Activated CD8-positive, alpha-beta memory T cell treated with anti-CD3 and anti-CD28 coated beads, Interleukin-2, amount 10 ng/mL, durations not matched to agents 7 days and 5 days (primary cell): ENCODE data around the gene RIPOR1. TPM values are rescaled to one million over a fixed set of nuclear protein-coding genes. Genes with fewer than 3 reads are reported as not detected.
A peak's percentile ranks its signal among the peaks of the same experiment; 100 is the strongest.

Experiments
- ATAC-seq: fragments of 150-1000 bp; cut with Tn5 transposase; one replicate; pipeline ENCODE4 v1.10.0; 2021; ENCODE audit warnings: moderate library complexity
- CTCF ChIA-PET: fragments of 350-600 bp; sonication (Branson Sonifier 250); formaldehyde crosslinking; loops from one replicate; lab custom pipeline; 2021; ENCODE audit warnings: antibody characterized with exemption; lab: Charles Lee
- DNase-seq: peaks from one replicate; pipeline ENCODE4 v3.0.0-alpha.2; 2020
- H3K27ac Mint-ChIP-seq: one replicate; pipeline ENCODE4 v1.8.0; 2021; ENCODE audit warnings: mild to moderate bottlenecking, mixed read lengths
- H3K27me3 Mint-ChIP-seq: one replicate; pipeline ENCODE4 v1.8.0; 2021; ENCODE audit warnings: mixed read lengths
- H3K36me3 Mint-ChIP-seq: one replicate; pipeline ENCODE4 v1.8.0; 2021; ENCODE audit warnings: mild to moderate bottlenecking, mixed read lengths
- H3K4me1 Mint-ChIP-seq: one replicate; pipeline ENCODE4 v1.8.0; 2021; ENCODE audit warnings: mixed read lengths
- H3K4me3 Mint-ChIP-seq: one replicate; pipeline ENCODE4 v1.8.0; 2021; ENCODE audit warnings: mild to moderate bottlenecking, moderate library complexity, mixed read lengths
- H3K9me3 Mint-ChIP-seq: one replicate; pipeline ENCODE4 v1.8.0; 2022; ENCODE audit warnings: low read depth, mixed read lengths
- total RNA-seq, 2 experiments: library from RNA; stranded (reverse); gene quantifications; one replicate each; pipeline ENCODE4 v1.2.3, GENCODE V29; 2021

Gene RIPOR1
- total RNA-seq, 2 experiments from 2014 or later, result 14.3 to 17.8 TPM

GRCh38 chr16:67552476-67552875, 23.8 kb downstream of the RIPOR1 start:
- ATAC-seq (no peak), DNase-seq (no peak)
- Mint-ChIP-seq H3K27ac (peak overlapping the region; percentile 63), H3K4me1 (peaks cover 49% of the 10 kb centered on the region), H3K36me3 (peaks cover 7% of the 10 kb centered on the region), H3K9me3 (no peaks in the 10 kb centered on the region), H3K4me3 (no peak overlapping the region), H3K27me3 (no peaks in the 10 kb centered on the region)
- CTCF ChIA-PET, result interaction anchor here (1.8 to 14.3 kb wide), 3 partner anchors 11 to 91 kb away, joined by 6 to 360 read pairs (median 307); partner anchors contain the start of genes CARMIL2 and CTCF

GRCh38 chr16:67555795-67556212, 27.2 kb downstream of the RIPOR1 start:
- Mint-ChIP-seq H3K4me3 (peak overlapping the region; percentile 33), H3K9me3 (no peaks in the 10 kb centered on the region), H3K27me3 (no peaks in the 10 kb centered on the region), H3K27ac (peak overlapping the region; percentile 98), H3K36me3 (peaks cover 14% of the 10 kb centered on the region), H3K4me1 (peaks cover 53% of the 10 kb centered on the region)
- CTCF ChIA-PET, result interaction anchor here (0.5 to 19.2 kb wide), 13 partner anchors 6 to 334 kb away, joined by 3 to 360 read pairs (median 5); partner anchors contain the start of genes ATP6V0D1, CARMIL2 and CTCF
- ATAC-seq (peak; percentile 94), DNase-seq (no peak)

DNA sequence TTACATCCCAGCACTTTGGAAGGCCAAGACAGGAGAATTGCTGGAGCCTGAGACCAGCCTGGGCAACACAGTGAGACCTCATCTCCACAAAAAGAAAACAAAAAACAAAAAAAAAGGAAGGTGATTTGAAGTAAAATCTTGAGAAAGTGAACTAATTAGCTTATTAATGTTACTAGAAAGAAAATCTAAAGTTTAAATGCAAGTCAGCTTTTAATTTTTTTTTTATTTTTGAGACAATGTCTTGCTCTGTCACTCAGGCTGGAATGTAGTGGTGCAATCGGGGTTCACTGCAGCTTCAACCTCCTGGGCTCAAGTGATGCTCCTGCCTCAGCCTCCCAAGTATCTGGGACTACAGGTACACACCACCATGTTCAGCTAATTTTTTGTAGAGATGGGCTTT, 30.2 kb downstream of the RIPOR1 start:
- peaks cover 15% of the 10 kb centered on the region for H3K36me3 Mint-ChIP-seq
- no peak overlapping the region for H3K27ac Mint-ChIP-seq
- H3K27me3 Mint-ChIP-seq, result no peaks in the 10 kb centered on the region
- no peak for ATAC-seq
- H3K4me3 Mint-ChIP-seq, result no peak overlapping the region
- no peaks in the 10 kb centered on the region for H3K9me3 Mint-ChIP-seq
- peaks cover 50% of the 10 kb centered on the region for H3K4me1 Mint-ChIP-seq
- no peak for DNase-seq
- CTCF ChIA-PET, result interaction anchor here (0.9 to 19.2 kb wide), 3 partner anchors 9 to 38 kb away, joined by 3 to 360 read pairs (median 8); no protein-coding TSS in a partner anchor

DNA sequence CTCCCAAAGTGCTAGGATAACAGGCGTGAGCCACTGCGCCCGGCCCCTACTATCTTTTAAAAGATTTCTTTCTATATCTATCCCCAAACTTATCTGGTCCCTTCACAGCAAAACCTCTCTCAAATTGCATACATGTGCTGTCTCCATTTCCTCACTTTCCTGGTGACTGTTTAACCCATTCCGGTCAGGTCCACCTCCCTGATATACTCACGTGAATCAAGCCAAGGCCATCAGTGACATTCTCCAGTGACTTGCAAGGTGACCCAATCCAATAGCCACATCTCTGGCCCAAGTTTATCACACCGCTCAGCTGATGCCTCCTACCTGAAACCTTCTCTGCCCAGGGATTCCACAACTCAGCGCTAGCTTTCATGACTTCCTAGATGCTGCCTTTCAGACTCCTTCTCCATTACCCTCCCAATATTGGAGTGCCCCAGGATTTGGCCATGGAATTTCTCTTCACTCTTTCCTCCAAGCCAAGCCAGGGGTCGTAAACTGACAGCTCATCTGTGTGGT, 32.3 kb downstream of the RIPOR1 start:
- H3K9me3 Mint-ChIP-seq, result no peaks in the 10 kb centered on the region

GRCh38 chr16:67561501-67561823, 32.8 kb downstream of the RIPOR1 start:
- DNase-seq (no peak), ATAC-seq (no peak)
- H3K27me3 Mint-ChIP-seq, result no peaks in the 10 kb centered on the region
- peak overlapping the region; percentile 89 for H3K4me3 Mint-ChIP-seq
- H3K4me1 Mint-ChIP-seq, result peaks cover 44% of the 10 kb centered on the region
- peaks cover 8% of the 10 kb centered on the region for H3K36me3 Mint-ChIP-seq
- no peaks in the 10 kb centered on the region for H3K9me3 Mint-ChIP-seq
- CTCF ChIA-PET, result interaction anchor here (0.6 to 19.2 kb wide), 16 partner anchors 11 to 749 kb away, joined by 3 to 360 read pairs (median 6); partner anchors contain the start of genes ACD, ATP6V0D1, CARMIL2 and PRMT7
- peak overlapping the region; percentile 94 for H3K27ac Mint-ChIP-seq

More for the DNA sequence above, 32.3 kb downstream of the RIPOR1 start:
- ATAC-seq (no peak), DNase-seq (no peak)
- H3K36me3 Mint-ChIP-seq, result peaks cover 8% of the 10 kb centered on the region
- peak overlapping the region; percentile 89 for H3K4me3 Mint-ChIP-seq
- H3K27me3 Mint-ChIP-seq, result no peaks in the 10 kb centered on the region
- H3K4me1 Mint-ChIP-seq, result peaks cover 47% of the 10 kb centered on the region
- peak overlapping the region; percentile 94 for H3K27ac Mint-ChIP-seq
- CTCF ChIA-PET, result interaction anchor here (1.1 to 19.2 kb wide), 7 partner anchors 11 to 99 kb away, joined by 3 to 360 read pairs (median 12); partner anchors contain the start of genes ACD and CARMIL2

DNA sequence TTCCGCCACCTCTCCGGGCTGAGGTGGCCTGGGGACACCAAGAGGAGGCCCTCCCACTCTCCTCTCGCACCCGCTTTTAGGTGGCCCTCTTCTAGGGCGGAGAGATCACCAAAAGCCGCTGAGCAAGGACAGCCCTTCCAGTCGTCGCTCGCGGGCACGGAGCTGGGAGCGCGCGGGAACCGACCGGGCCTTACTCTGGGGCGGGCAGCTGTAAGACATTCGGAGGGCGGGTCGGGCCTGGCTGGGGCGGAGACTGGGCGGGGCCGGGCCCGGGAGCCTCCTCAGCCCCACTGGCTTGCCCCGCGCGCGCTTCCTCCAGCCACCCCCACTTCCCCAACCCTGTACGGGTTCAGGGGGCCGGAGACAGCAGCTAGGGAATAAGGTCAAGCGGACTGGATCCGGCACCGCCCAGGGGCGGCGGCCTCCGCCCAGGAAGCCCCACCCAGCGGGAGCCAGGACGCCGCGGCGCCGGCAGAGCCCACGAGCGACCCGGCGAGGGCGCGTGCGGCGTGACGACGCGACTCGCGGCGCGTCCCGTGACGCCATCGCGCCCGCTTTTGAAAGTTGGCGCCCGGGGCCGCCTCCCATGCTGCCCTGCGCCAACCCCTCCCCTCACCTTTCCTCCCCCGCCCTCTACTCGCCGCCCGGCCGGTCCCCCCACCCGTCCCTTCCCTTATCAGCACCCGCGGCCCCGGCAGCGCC, 33.3 kb downstream of the RIPOR1 start:
- peak; percentile 88 for ATAC-seq
- Mint-ChIP-seq H3K27ac (peak overlapping the region; percentile 94), H3K36me3 (peaks cover 8% of the 10 kb centered on the region), H3K27me3 (no peaks in the 10 kb centered on the region), H3K4me3 (peak overlapping the region; percentile 89), H3K9me3 (no peaks in the 10 kb centered on the region), H3K4me1 (peaks cover 44% of the 10 kb centered on the region)
- DNase-seq, result peak; percentile 100
- CTCF ChIA-PET, result interaction anchor here (0.6 to 19.2 kb wide), 21 partner anchors 10 to 749 kb away, joined by 3 to 360 read pairs (median 5); partner anchors contain the start of genes ATP6V0D1, C16orf86, CARMIL2 and ENKD1

GRCh38 chr16:67562526-67562917, 33.9 kb downstream of the RIPOR1 start, which contains the start of gene CTCF:
CTCF (plus strand) TSS chr16:67562526; CDS start chr16:67610833, 48,307 bp downstream.
- Mint-ChIP-seq H3K9me3 (no peaks in the 10 kb centered on the region), H3K36me3 (peaks cover 8% of the 10 kb centered on the region), H3K27me3 (no peaks in the 10 kb centered on the region), H3K4me1 (peaks cover 43% of the 10 kb centered on the region), H3K4me3 (peak within 1 kb of the TSS; percentile 89), H3K27ac (peak within 1 kb of the TSS; percentile 94)
- DNase-seq (peak; percentile 88), ATAC-seq (peak; percentile 58)
- CTCF ChIA-PET, result interaction anchor here (0.7 to 19.2 kb wide), 19 partner anchors 10 to 748 kb away, joined by 3 to 360 read pairs (median 5); partner anchors contain the start of genes ACD, ATP6V0D1, C16orf86 and CARMIL2

DNA sequence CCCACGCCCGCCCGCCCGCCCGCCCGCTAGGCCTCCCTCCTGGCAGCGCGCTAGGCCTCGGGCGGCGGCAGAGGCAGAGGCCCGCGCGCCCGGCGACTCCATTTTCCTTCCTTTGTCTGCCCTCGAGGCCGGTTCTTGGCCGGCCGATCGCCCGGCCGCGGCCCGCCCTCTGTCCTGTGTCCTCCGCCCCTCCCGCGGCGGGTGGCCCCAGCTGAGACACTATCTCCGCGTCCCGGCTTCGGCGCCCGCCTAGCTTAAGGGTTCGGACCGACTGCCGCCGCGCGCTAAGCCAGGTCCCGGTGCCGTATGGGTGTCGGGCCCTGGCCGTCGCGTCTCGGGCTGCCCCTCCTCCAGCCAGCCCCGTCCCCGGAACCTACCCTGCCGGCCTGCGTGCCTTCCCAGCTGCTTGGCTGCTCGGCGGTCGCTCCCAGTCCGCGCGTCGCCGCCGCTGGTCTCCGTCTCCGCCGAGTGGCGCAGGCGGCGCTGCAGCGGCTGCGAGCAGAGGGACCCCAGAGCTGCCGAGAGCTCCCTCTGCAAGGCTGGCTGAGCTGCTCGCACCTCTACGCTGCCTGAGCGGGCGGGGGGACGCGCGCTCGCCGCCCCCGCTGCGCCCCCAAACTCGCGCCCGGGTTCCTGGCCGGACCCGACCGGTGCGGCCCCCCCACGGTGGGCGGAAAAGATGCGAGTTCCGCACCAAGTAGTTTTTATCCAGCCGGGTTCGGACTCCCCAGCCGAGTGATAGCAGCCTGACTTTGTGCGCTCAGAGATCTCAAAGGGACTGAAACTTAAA, 34.5 kb downstream of the RIPOR1 start:
- peak; percentile 4 for ATAC-seq
- no peaks in the 10 kb centered on the region for H3K9me3 Mint-ChIP-seq
- H3K4me3 Mint-ChIP-seq, result peak overlapping the region; percentile 84
- CTCF ChIA-PET, result interaction anchor here (0.7 to 19.2 kb wide), 18 partner anchors 9 to 523 kb away, joined by 3 to 360 read pairs (median 6); partner anchors contain the start of genes ACD, ATP6V0D1 and CARMIL2
- no peaks in the 10 kb centered on the region for H3K27me3 Mint-ChIP-seq
- peaks cover 40% of the 10 kb centered on the region for H3K4me1 Mint-ChIP-seq
- peak; percentile 74 for DNase-seq
- H3K27ac Mint-ChIP-seq, result peak overlapping the region; percentile 91
- peaks cover 8% of the 10 kb centered on the region for H3K36me3 Mint-ChIP-seq

DNA sequence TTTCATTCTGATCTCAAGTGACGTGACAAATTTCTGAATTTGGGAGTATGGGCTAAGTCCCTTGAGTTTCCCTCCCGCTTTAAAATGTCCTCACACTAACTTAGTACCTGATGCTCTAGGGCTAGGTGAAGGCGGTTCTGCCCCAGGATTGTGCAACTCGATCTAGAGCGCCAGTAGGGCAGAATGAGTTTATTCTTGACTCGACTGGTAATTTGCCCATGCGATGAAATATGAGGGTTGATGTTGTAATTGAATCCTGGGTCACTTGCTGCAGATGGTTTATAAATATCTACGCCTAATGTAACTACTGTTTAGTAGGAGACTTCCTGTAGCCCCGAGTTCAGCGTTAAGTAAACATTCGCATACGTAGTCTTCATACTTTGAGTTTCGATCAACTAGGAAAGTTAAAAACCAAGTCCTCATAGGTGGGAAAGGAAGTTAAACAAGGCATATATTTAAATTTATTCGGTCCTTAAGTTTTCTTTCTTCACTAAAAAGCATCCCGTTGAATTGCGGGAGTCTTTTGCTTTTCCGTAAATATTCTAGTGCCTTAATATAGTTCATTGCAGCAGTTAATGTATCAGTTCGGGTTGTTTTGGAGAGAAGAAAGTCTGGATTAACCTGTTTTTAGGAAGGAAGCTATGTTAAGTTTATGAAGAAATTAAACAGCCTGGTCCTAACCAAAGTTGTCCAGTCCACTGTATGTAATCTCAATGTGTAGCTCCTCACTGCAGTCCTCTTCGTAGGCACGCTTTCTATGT, 35.3 kb downstream of the RIPOR1 start:
- CTCF ChIA-PET, result interaction anchor here (0.6 to 19.2 kb wide), 17 partner anchors 9 to 96 kb away, joined by 3 to 360 read pairs (median 7); partner anchors contain the start of genes ACD, ATP6V0D1 and CARMIL2

GRCh38 chr16:67565470-67566100, 37.0 kb downstream of the RIPOR1 start:
- CTCF ChIA-PET, result interaction anchor here (19.2 kb wide), 1 partner anchor 16 kb away, joined by 360 read pairs; no protein-coding TSS in a partner anchor
- ATAC-seq (no peak), DNase-seq (no peak)
- Mint-ChIP-seq H3K9me3 (no peaks in the 10 kb centered on the region), H3K4me1 (peaks cover 32% of the 10 kb centered on the region), H3K36me3 (peaks cover 2% of the 10 kb centered on the region), H3K27ac (peak overlapping the region; percentile 36), H3K27me3 (no peaks in the 10 kb centered on the region), H3K4me3 (no peak overlapping the region)

More for the DNA sequence above, 35.3 kb downstream of the RIPOR1 start:
- Mint-ChIP-seq H3K4me1 (peaks cover 40% of the 10 kb centered on the region), H3K9me3 (no peaks in the 10 kb centered on the region), H3K36me3 (peaks cover 8% of the 10 kb centered on the region), H3K27ac (peak overlapping the region; percentile 91), H3K4me3 (peak overlapping the region; percentile 84), H3K27me3 (no peaks in the 10 kb centered on the region)
- ATAC-seq (no peak), DNase-seq (peak; percentile 64)

- CTCF ChIA-PET, result interaction anchor here (1.0 to 19.2 kb wide), 3 partner anchors 9 to 74 kb away, joined by 3 to 360 read pairs (median 9); partner anchors contain the start of genes CARMIL2 and CTCF
- no peak for DNase-seq
- Mint-ChIP-seq H3K9me3 (no peaks in the 10 kb centered on the region), H3K27me3 (no peaks in the 10 kb centered on the region), H3K4me3 (no peak overlapping the region), H3K36me3 (peaks cover 37% of the 10 kb centered on the region), H3K4me1 (peaks cover 12% of the 10 kb centered on the region), H3K27ac (no peak overlapping the region)
- no peak for ATAC-seq
Measured at GRCh38 chr16:67571464-67571863, 42.8 kb downstream of the RIPOR1 start.
